Measurements from ENCODE around the gene ISG20. TPM values are rescaled to one million over a fixed set of nuclear protein-coding genes. Genes with fewer than 3 reads are reported as not detected.

ISG20 gene
- total and polyA plus RNA-seq, 2 donors from 2014 or later = 7.3 to 25.5 TPM

DNA sequence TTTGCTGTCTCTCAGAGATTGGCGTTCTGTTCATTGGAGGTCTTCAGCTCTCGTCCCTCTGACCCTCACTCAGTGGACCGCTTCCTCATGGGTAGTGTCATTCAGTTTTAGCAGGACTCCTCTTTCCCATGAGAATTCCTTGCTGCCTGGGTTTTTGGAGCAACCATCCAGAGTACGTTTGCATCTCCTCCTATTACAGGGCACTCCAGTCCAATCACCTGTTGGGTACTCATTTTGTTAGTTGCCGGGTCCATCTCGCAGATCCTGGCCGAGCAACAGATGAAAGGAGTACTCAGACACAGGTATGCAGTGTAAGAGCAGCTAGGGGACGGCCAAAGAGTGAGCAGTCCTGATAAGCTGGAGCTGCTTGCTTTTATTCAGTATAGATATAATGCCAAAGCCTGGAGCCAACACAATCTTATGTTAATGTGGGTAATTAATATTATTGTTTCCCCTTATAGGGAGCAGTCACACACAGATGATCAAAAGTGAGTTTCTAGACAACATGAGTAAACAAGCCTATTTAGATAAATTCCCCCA is 49.6 kb downstream of the ISG20 start:
- H3K9ac ChIP-seq (ENCODE audit: low read length in 3 of 3) = no peak overlapping the region
- H3K27me3 ChIP-seq (ENCODE audit: control insufficient read depth, insufficient read depth, low read length) = no peaks in the 10 kb centered on the region
- H3K9me3 ChIP-seq (ENCODE audit: control insufficient read depth in 2 of 3, insufficient read depth in 1 of 3, low read length in 3 of 3) = peaks cover 0 to 4% (median 0%) of the 10 kb centered on the region in 3 donors
- no peak overlapping the region for H3K27ac ChIP-seq (ENCODE audit: low read depth in 2 of 2, low read length in 2 of 2)
- FAIRE-seq (no peak), DNase-seq (no peak)
- intact Hi-C loops (cut with DNase I) = no loop called here
- no peaks in the 10 kb centered on the region for H3K36me3 ChIP-seq (ENCODE audit: control insufficient read depth in 2 of 3, insufficient read depth in 3 of 3, low read length in 3 of 3)
- no peak overlapping the region for H3K4me3 ChIP-seq (ENCODE audit: low read length in 3 of 3)
- H3K4me1 ChIP-seq (ENCODE audit: control insufficient read depth in 2 of 3, insufficient read depth in 2 of 3, low read depth in 1 of 3, low read length in 3 of 3) = no peaks in the 10 kb centered on the region
- TF ChIP-seq, protein P1, sequence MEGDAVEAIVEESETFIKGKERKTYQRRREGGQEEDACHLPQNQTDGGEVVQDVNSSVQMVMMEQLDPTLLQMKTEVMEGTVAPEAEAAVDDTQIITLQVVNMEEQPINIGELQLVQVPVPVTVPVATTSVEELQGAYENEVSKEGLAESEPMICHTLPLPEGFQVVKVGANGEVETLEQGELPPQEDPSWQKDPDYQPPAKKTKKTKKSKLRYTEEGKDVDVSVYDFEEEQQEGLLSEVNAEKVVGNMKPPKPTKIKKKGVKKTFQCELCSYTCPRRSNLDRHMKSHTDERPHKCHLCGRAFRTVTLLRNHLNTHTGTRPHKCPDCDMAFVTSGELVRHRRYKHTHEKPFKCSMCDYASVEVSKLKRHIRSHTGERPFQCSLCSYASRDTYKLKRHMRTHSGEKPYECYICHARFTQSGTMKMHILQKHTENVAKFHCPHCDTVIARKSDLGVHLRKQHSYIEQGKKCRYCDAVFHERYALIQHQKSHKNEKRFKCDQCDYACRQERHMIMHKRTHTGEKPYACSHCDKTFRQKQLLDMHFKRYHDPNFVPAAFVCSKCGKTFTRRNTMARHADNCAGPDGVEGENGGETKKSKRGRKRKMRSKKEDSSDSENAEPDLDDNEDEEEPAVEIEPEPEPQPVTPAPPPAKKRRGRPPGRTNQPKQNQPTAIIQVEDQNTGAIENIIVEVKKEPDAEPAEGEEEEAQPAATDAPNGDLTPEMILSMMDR (IDR thresholded peaks at IDR 0.05; ENCODE audit: borderline replicate concordance, extremely low read depth, insufficient read depth) = no peak

DNA sequence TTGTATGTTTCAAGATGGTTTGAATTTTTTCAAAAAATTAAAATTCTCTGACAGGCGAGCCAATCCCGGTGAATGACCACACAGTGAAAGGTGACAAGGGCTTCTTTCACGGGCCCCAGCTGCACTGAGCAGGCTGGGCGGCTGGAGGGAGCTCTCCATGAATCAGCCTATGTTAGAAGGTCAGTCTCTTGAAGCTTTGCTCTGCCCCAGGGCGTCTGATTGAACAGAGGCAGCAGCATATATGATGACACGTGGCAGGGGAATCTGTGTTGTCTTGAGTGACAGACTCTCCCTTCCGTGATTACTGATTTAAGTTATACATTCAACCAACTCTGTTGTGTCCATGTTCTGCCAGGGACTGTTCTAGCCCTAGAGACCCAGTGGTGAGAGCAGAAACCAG is 51.5 kb downstream of the ISG20 start:
- H3K4me3 ChIP-seq (ENCODE audit: low read length in 3 of 3) = no peak overlapping the region
- no peaks in the 10 kb centered on the region for H3K4me1 ChIP-seq (ENCODE audit: control insufficient read depth in 2 of 3, insufficient read depth in 2 of 3, low read depth in 1 of 3, low read length in 3 of 3)
- DNase-seq = no peak
- intact Hi-C loops (cut with DNase I) = no loop called here
- no peak overlapping the region for H3K9ac ChIP-seq (ENCODE audit: low read length in 3 of 3)
- no peaks in the 10 kb centered on the region for H3K27me3 ChIP-seq (ENCODE audit: control insufficient read depth, insufficient read depth, low read length)
- H3K27ac ChIP-seq (ENCODE audit: low read depth in 2 of 2, low read length in 2 of 2) = no peak overlapping the region
- TF ChIP-seq, protein P1 (IDR thresholded peaks at IDR 0.05; ENCODE audit: borderline replicate concordance, extremely low read depth, insufficient read depth) = no peak
- no peaks in the 10 kb centered on the region for H3K36me3 ChIP-seq (ENCODE audit: control insufficient read depth in 2 of 3, insufficient read depth in 3 of 3, low read length in 3 of 3)
- no peak for FAIRE-seq
- H3K9me3 ChIP-seq (ENCODE audit: control insufficient read depth in 2 of 3, insufficient read depth in 1 of 3, low read length in 3 of 3) = peaks cover 0 to 4% (median 0%) of the 10 kb centered on the region in 3 donors

DNA sequence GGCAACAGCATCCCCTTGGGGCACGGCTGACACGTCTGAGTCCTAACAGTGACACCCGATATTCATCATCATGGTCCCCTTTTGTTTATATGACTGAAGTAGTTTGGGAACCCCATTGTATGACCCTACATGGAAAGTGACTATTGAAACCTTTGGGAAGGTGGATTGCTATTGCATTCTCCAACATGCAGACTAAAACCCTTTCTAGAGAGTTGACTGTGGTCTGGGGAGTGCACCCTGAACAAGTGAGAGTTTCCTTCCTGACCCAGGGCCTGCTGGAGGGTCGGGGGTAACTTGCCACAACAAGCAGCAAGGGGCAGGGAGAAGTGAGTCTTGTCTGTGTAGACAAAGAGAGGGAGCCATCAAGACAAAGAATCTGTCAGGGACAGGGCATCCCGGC is 54.4 kb downstream of the ISG20 start:
- H3K27me3 ChIP-seq (ENCODE audit: control insufficient read depth, insufficient read depth, low read length) = no peaks in the 10 kb centered on the region
- no peak for FAIRE-seq

More for the DNA sequence above, 54.4 kb downstream of the ISG20 start:
- no peak overlapping the region for H3K27ac ChIP-seq (ENCODE audit: low read depth in 2 of 2, low read length in 2 of 2)
- no peak for DNase-seq
- H3K36me3 ChIP-seq (ENCODE audit: control insufficient read depth in 2 of 3, insufficient read depth in 3 of 3, low read length in 3 of 3) = no peaks in the 10 kb centered on the region
- no peak overlapping the region for H3K4me3 ChIP-seq (ENCODE audit: low read length in 3 of 3)
- no peak overlapping the region for H3K9ac ChIP-seq (ENCODE audit: low read length in 3 of 3)
- TF ChIP-seq, protein P1 (IDR thresholded peaks at IDR 0.05; ENCODE audit: borderline replicate concordance, extremely low read depth, insufficient read depth) = no peak
- H3K4me1 ChIP-seq (ENCODE audit: control insufficient read depth in 2 of 3, insufficient read depth in 2 of 3, low read depth in 1 of 3, low read length in 3 of 3) = no peaks in the 10 kb centered on the region
- H3K9me3 ChIP-seq (ENCODE audit: control insufficient read depth in 2 of 3, insufficient read depth in 1 of 3, low read length in 3 of 3) = peaks cover 0 to 4% (median 0%) of the 10 kb centered on the region in 3 donors
- intact Hi-C loops (cut with DNase I) = no loop called here

Measured in kidney (tissue), 14 donors.